GM19239 (cell line): ENCODE results near the gene HIPK1.

Experiments
- DNase-seq: peaks from one replicate; pipeline ENCODE4 v3.0.0; 2011; ENCODE audit warnings: low spot score; ENCODE audit not compliant: insufficient read length
- FAIRE-seq: peaks from 2 replicates; lab custom pipeline; 2011; peaks lifted over from hg19 to GRCh38; lab: Jason Lieb, UNC

Gene HIPK1

DNA sequence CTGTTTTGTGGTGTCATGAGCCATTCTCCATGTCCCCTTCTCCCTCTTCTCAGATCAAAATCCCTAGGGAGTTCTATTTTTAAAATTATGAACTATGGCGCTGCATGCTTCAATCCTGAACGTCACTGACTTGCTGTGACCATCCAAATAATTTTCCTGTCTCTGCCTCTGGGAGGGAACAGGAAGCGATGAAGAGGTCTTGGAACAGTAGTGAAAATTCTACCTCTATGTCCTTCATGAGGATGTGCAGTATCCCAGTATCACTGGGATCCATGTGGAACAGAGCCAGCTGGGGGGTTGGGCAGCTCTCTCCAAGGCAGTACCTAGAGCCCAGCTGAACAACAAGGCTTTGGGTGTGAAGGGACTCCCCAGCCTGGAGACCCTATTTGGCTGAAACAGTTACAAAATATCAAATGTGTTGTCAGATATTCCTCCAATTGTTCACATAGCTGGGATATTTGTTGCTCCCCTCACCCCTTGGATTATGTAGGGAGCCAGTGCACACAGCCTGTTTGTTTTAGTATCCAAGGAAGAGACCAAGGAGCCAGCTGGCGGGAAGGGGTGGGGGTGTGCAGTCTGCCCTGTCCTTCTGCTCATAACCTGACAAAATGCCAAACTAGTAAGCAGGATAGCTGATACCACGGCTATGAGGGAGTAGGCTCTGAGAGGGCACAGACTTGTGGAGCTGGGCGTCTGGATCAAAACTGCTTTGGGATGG, 16.4 kb upstream of the HIPK1 start:
- FAIRE-seq (no peak), DNase-seq (no peak)

DNA sequence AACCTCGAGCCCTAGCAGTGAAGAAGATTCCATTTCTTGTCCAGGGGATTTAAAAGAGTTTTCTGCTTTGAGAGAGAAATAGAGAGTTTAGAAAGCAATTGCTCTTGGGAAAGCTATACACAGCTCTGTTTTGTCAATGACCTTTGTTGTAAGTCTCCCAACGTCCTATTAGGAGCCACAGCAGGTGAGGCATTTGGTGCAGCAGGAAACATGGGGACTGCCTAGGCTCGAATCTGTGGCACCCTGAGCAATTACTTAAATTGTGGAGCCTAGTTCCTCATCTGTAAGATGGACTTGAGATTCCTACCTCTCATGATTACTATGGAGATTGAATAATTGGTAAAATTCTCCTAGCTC, 15.8 kb upstream of the HIPK1 start:
- no peak for FAIRE-seq
- no peak for DNase-seq

DNA sequence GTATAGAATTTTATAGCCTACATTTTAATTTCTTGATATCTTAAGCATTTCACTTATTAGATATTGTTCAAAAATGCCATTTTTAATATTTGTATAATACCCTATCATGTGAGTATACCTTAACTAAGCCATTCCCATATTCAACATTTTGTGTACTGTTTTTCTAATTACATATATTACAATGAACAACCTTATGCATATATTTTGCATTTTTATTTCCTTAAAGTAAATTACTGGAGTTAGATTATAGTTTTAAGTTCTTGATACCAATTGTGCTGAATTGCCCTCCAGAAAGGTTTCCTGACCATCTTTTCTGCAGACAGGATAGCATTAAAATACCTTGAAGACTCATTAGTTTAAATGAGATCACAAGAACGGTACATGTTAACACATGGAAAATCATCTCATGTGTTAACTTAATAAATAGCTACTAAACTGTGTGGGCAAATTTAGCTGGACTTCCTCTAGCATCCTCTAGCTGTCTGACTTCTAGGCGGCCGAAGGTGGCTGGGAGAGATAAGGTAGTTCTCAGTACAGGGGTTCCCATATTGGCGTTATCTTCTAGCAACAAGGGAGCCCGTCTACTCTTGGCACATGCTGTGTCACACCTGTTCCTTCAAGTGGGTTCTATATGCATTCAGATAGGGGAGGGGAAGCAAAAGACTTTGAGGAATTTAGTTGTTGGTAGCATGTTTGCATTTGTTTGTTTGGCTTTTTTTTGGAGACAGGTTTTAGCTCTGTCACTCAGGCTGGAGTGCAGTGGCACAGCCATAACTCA, 15.0 kb upstream of the HIPK1 start:
- FAIRE-seq (no peak), DNase-seq (no peak)

DNA sequence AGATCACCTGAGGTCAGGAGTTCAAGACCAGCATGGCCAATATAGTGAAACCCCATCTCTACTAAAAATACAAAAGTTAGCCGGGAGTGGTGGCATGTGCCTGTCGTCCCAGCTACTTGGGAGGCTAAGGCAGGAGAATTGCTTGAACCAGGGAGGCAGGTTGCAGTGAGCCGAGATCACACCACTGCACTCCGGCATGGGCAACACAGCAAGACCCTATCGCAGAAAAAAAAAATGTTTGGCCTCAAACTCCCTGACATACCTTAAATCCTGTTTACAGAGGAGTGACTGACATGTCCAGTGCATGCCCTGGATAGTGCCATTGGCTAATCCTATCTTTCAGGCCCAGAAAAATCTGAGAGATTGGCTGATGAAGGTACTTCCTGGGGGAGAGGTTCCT, 12.2 kb upstream of the HIPK1 start:
- FAIRE-seq (no peak), DNase-seq (no peak)

DNA sequence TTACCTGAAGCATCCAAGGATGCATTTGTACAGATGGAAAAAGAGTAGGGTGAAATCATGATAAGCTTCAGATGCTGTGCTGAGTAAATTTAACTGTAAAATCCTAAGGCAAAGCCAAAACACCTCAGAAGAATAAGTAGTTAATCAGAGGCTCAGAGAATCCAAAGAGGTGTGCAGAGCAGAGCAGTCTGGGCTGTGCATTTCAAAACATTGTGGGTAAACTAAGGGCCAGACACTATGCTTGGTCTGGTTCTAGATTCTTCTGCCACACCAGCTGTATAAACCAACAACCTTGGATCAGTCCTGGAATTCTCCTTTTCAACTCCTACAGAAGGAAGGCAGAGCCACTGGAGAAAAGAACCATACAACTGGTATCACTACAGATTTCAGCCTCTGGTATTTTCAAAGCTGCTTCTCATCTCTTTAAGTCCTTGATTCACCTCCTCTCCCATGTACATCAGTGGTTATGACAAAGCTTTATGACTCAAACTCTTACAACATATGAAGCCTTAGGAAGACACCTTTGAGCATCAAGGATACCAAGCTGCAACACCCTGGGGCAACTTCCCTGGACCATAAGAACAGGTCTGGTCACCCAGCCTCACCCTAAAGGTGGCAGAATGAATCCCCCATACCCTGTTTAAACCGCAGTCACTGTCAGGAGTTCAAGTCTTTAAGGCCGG, 11.6 kb upstream of the HIPK1 start:
- DNase-seq (no peak), FAIRE-seq (no peak)

DNA sequence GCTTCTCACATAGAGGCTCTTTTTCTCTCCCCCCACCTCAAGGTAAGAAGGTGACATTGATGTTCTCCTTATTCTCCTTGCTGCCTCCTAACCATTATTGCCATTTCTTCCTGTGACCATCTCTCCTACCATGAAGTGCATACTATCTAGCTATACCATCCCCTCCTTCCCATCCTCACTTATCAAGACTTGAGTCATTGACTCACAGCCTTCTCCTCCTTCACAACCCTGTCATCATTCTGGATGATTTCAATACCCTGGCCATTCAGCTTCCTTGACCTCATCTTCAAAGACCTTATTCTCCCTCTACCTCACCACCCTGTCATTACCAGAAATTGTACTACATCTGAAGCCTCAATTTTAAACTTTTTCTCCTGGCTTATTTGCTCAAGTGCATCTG, 10.9 kb upstream of the HIPK1 start:
- peak; percentile 58 for FAIRE-seq
- no peak for DNase-seq

DNA sequence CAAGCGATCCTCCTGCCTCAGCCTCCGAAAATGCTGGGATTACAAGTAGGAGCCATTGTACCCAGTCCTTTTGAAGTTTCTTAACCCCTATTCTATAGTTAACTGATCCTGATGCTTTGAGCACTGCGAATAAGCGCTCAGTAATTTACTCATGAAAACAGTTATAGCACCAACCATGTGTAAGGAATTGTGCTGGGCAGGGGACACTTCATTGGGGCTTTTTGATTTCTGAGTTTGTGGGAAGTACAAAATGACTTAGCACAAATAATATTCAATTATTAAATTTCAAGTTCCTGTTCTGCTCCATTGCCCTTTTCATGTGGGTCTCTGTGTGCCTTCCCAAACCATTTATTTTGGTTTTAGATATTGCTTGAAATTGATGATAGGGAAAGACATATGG, 6.2 kb upstream of the HIPK1 start:
- DNase-seq (no peak), FAIRE-seq (no peak)

DNA sequence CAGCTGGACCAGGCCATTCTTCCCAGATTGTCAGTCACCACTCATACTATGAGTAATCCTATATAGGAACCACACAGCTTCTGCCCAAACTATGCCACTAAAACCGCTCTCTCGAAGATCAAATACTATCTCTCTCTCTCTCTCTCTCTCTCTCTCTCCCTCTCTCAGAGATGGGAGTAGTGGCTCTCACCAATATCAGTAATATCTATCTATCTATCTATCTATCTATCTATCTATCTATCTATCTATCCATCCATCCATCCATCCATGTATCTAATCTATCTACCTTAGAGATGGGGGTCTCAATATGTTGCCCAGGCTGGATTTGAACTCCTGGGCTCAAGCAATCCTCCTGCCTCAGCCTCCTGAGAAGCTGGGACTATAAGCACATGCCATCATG, 4.7 kb upstream of the HIPK1 start:
- FAIRE-seq (no peak), DNase-seq (no peak)

DNA sequence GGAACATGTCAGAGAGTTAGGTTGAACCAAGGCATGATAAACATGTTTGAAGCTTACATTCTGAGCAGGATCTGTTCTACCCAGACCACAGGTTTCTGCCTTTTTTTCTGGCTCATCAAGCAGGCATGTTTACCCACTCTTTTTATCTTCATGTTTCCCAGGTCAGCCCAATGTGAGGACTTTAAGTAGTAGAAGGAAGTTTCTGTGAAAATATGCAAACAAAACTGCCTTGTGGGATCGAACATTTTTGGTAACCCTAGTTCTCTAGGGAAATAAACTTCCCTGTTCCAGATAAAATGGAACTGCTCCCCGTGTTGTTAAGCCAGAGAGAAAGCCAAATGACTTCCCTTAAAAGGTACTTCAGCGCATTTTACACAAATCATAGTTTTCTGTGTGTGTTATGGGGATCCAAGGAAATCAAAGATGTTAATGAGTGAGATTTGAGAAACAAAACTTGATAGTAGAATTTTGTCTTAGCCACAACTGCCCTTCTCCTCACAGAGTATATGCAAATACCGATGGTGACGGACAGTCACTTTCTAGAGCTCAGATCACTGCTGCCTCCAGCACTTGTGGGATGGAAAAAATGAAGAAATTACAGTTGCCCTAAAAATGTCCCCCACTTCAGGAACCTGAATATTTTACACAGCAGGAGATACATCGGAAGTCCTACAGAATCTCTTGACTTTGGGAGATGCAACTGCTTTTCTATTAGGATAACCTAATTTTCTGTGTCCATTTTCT, 765 bp upstream of the HIPK1 start:
- FAIRE-seq (peak; percentile 86), DNase-seq (no peak)

DNA sequence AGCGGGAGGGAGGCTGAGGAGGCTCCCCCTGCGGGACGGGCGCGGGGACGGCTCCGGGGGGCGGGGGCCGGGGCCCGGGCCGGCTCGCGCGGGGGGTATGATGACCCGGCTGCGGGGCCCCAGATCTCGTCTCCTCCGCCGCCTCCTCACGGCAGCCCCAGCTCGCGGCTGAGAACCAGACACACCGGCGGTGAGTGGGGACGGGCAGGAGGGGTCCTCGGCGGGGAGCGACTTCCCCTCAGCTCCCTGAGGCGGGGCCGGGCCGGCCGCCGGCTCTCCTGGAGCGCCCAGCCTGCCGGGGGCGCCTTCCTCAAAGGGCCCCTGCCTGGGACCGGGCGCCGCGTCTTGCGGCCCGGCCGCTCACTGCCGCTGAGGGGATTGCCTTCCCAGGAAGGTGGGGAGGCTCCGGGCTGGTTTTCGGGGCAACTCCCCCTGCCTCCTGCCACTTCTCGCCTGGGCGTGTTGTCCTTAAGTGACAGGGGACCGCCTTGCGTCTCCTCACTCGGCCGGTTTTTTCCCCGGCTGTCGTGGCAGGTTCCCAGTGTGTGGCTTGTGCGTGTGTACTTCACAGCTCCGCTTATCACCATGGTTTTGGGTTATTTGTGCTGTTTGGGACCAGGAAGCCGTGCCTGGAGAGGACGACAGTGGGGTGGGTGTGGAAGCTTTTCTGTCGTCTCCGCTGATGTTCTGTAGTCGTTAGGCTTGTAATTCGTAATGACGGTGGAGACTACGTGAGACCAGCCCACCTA, 800 bp downstream of the HIPK1 start:
- peak; percentile 32 for DNase-seq
- FAIRE-seq = no peak

DNA sequence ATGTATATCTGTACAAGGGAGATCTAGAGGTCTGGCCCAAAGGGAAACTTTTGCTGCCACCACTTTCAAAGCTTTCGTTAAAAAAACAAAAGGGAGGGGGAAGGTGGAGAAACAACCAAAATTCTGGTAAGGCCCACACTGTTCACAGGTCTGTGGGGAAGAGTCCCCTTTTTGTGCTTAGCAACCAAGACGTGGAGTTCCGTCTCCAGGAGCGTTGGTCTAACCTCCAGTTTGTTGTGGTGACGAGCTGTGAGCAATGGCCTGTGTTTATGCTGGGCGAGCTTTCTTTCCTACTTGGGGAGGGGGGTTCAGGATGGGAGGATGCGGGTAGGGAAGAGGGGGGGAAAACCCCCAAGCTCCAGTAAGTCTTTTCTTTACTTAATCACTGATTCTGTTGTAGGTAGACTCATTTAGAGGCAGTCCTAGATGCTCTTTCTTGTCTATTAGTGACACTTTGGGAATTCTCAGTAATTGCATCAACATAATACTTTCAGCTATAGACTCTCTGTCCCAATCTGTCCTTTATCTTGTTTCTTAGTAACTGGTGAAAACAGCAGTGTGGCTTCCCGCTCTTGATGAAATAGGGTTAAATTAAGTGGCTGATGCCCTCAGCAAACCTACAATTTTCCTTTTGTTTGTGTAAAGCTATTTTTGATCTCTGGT, 1.5 kb downstream of the HIPK1 start:
- peak; percentile 75 for FAIRE-seq
- peak; percentile 25 for DNase-seq

DNA sequence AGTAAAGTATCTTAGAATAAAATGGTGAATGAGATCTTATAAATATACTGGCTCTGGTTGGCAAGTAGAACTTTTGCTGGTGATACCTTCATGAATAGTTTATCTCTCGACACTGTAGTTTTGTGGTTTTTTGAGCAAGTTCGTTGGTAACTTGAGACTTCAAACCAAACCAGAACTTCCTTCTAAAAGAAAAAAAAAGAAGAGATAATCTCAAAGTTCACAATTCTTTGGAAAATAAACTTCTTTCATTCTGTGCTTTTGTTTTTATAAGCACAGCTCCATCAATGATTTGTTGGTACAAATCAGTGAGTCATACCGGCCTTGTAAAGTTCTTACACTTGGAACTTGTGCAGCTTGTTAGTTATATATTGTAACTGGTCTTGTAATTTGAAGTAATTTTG, 2.3 kb downstream of the HIPK1 start:
- FAIRE-seq = no peak
- DNase-seq = no peak

DNA sequence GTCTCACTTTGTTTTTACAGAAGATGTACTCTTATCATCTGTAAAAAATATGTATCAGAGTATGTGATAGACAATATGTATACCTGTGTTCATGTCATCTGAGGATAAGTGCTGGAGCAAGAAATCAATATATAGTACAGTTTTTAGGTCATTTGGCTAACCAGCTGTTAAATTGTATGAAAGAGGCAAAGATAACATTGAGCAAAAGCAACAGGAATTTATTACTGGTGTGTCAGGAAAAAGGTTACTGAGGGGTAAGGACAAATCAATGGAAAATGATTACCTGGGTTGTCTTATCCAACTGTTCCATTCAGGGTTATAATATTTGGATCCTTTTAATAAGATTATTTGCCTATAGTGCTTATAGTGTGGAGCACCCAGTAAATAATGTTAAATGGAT, 4.9 kb downstream of the HIPK1 start:
- FAIRE-seq (no peak), DNase-seq (no peak)

DNA sequence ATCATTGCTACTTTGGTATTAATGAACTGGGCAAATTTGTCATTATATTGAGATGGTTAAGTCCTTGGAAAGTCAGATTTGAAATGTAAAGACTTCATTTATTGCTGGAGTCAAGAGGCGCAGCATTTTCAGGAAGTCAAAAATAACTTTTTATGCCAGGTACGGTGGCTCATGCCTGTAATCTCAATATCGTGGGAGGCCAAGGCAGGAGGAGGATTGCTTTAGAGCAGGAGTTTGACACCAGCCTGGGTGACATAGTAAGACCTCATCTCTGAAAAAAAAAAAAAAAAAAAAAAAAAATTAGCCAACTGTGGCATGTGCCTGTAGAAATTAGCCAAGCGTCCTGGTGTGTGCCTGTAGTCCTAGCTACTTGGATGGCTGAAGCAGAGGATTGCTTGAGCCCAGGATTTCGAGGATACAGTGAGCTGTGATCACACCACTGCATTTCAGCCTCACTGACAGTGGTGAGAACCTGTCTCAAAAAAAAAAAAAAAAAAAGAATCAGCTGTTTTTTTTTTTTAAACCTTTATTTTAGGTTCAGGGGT, 5.5 kb downstream of the HIPK1 start:
- no peak for FAIRE-seq
- no peak for DNase-seq

DNA sequence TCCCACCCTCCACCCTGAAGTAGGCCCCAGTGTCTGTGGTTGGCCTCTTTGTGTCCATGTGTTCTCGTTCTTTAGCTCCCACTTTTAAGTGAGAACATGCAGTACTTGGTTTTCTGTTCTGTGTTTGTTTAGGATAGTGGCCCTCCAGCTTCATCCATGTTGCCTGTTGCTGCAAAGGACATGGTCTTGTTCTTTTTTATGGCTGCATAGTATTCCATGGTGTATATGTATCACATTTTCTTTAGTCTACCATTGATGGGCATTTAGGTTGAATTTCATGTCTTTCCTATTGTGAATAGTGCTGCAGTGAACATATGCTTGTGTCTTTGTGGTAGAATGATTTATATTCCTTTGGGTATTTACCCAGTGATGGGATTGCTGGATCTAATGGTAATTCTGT, 6.1 kb downstream of the HIPK1 start:
- no peak for FAIRE-seq

DNA sequence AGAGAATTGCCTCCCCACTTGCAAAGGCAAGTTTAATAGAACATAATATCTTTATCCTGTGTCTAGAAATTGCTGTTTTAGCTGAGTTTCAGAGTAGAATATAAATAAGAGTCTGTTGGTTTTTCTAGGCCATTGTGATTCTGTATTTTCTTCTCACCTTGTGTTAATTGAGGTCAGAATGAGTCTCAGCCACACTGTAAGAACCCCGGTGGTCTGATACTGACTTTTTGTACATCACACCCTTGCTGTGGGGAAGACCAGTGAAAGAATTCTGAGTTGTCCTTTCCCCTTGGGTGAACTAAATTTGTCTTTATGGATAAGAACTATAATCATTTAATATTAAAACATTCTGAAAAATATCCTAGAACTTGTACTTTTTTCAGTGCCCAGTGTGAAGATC, 6.8 kb downstream of the HIPK1 start:
- FAIRE-seq (no peak), DNase-seq (no peak)

More for the DNA sequence above, 6.1 kb downstream of the HIPK1 start:
- DNase-seq = no peak

DNA sequence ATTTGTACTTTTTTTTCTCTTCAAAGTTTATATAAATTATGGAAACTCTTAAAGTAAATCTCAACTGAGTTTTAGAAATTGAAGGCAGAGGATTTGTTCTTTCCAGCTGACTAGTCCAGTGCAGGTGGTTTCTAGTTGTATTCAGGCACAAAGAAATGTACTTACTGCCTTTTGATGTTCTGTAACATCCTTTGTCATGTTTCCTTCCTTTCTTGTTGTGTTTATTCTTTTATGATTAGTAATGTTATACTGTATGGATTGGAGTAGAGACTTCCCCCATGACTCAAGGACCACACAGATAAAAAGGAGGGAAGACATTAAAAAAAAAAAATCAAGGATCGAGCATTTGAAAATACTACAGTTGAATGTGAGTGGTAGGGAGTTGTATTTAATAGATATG, 8.0 kb downstream of the HIPK1 start:
- DNase-seq (no peak), FAIRE-seq (no peak)

DNA sequence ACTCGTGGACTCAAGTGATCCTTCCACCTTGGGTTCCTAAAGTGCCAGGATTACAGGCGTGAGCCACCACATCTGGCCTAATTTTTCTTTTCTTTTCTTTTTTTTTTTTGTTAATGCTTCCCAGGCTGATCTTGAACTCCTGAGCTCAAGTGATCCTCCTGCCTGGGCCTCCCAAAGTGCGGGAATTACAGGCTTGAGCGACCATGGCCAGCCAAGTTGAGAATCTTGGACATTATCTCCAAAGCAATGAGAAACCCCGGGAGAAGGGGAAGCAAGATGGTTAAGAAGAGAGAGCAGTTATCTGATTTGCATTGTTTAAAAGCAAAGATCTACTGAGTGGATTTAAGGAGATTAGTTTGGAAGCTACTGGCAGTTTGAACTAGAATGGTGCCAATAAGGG, 9.1 kb downstream of the HIPK1 start:
- DNase-seq (no peak), FAIRE-seq (no peak)
